Measurements from ENCODE around the gene SPC24. TPM values are rescaled to one million over a fixed set of nuclear protein-coding genes. Genes with fewer than 3 reads are reported as not detected.

SPC24 gene
- total and polyA plus RNA-seq, 9 of the 15 experiments (the other 6 are each of a cell fraction or from before 2014, with no cell fraction given), result 18.2 to 154 (median 60.9) TPM

- TF ChIP-seq ZBTB12 (CRISPR knock-in tag; IDR thresholded peaks at IDR 0.05), result 0 out of 2 replicates have a peak, but pooled peaks have one; percentile 5
- no peak for TF ChIP-seq ZKSCAN3 (CRISPR knock-in tag; IDR thresholded peaks at IDR 0.05)
- TF ChIP-seq CGGBP1 (CRISPR knock-in tag; IDR thresholded peaks at IDR 0.05), result 0 out of 2 replicates have a peak, but pooled peaks have one; percentile 50
- no peak for TF ChIP-seq KAT8 (IDR thresholded peaks at IDR 0.05; ENCODE audit: low read depth)
- TF ChIP-seq ZNF431 (CRISPR knock-in tag; IDR thresholded peaks at IDR 0.05), result no peak
- 0 out of 2 replicates have a peak, but pooled peaks have one; percentile 3 for TF ChIP-seq NFE2 (IDR thresholded peaks at IDR 0.05; ENCODE audit: low read depth)
- TF ChIP-seq ZNF655 (CRISPR knock-in tag; IDR thresholded peaks at IDR 0.05), result no peak
- TF ChIP-seq MBD2 (IDR thresholded peaks at IDR 0.05; ENCODE audit: borderline replicate concordance, low read depth), result peak; percentile 93
- TF ChIP-seq PHF21A (IDR thresholded peaks at IDR 0.05; ENCODE audit: borderline replicate concordance, low read depth), result no peak
- no peak for TF ChIP-seq EHMT2 (IDR thresholded peaks at IDR 0.05)
- no peak for TF ChIP-seq NCOR1 (IDR thresholded peaks at IDR 0.05)
- TF ChIP-seq COPS2 (conservative IDR thresholded peaks at IDR 0.05), result no peak
- TF ChIP-seq ZFX (CRISPR knock-in tag; IDR thresholded peaks at IDR 0.05), result peak; percentile 77
- TF ChIP-seq SIRT6 (IDR thresholded peaks at IDR 0.05; ENCODE audit: low read depth, low read length), result no peak
- TF ChIP-seq TBL1XR1 (IDR thresholded peaks at IDR 0.05; ENCODE audit: low read length in 2 of 2), result no peak; a peak in 1 of 4 replicates
- no peak for TF ChIP-seq ZFP1 (CRISPR knock-in tag; IDR thresholded peaks at IDR 0.05)
- peak; percentile 51; the same call in 1 of the 2 replicates for TF ChIP-seq CREB1 (IDR thresholded peaks at IDR 0.05)
- TF ChIP-seq CREB1 (CRISPR knock-in tag; IDR thresholded peaks at IDR 0.05), result peak; percentile 79
- peak; percentile 83 for TF ChIP-seq U2AF1 (optimal IDR thresholded peaks at IDR 0.05; ENCODE audit: low read depth, low read length)
- no peak for TF ChIP-seq ATF1 (CRISPR knock-in tag; IDR thresholded peaks at IDR 0.05)
- peak; percentile 88 for TF ChIP-seq ATF1 (tag; IDR thresholded peaks at IDR 0.05)
- no peak; the same call in 1 of the 2 replicates for TF ChIP-seq ARID2 (IDR thresholded peaks at IDR 0.05)
- peak in 1 of 2 experiments; percentile 14; a peak in 1 of 4 replicates for TF ChIP-seq SRF (CRISPR knock-in tag; IDR thresholded peaks at IDR 0.05)
- no peak for TF ChIP-seq HDGF (IDR thresholded peaks at IDR 0.05)
- TF ChIP-seq, protein P1, sequence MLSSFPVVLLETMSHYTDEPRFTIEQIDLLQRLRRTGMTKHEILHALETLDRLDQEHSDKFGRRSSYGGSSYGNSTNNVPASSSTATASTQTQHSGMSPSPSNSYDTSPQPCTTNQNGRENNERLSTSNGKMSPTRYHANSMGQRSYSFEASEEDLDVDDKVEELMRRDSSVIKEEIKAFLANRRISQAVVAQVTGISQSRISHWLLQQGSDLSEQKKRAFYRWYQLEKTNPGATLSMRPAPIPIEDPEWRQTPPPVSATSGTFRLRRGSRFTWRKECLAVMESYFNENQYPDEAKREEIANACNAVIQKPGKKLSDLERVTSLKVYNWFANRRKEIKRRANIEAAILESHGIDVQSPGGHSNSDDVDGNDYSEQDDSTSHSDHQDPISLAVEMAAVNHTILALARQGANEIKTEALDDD (IDR thresholded peaks at IDR 0.05), result no peak
- TF ChIP-seq ZNF589 (CRISPR knock-in tag; IDR thresholded peaks at IDR 0.05; ENCODE audit: low read depth), result no peak
- TF ChIP-seq ZNF644 (tag; IDR thresholded peaks at IDR 0.05; ENCODE audit: low read depth), result no peak
- TF ChIP-seq RBM25 (IDR thresholded peaks at IDR 0.05; ENCODE audit: low read depth, low read length, severe bottlenecking), result peak; percentile 47
Observed at GRCh38 chr19:11155373-11156120, at the start of gene SPC24 (continued).
